GM19238 (cell line): ENCODE data around the gene ZDHHC19.
"Not testable (repeated sequence)": the region's sequence is repeated elsewhere in the genome, so short reads cannot be mapped to it uniquely, and the experiment has no call there.

ENCODE experiments used
- DNase-seq: peaks from one replicate; pipeline ENCODE4 v3.0.0; 2011; ENCODE audit warnings: low spot score; ENCODE audit not compliant: insufficient read length

ZDHHC19 gene

GRCh38 chr3:196210673-196211556 is at the start of gene ZDHHC19:
ZDHHC19 (minus strand) TSS chr3:196211400; CDS start chr3:196211315, 85 bp downstream.
- DNase-seq = no peak

- DNase-seq = no peak
Observed at GRCh38 chr3:196260784-196261183, 49.6 kb upstream of the ZDHHC19 start.

GRCh38 chr3:196255776-196256175 is 44.6 kb upstream of the ZDHHC19 start:
- DNase-seq = no peak

GRCh38 chr3:196254376-196255283 is 43.4 kb upstream of the ZDHHC19 start:
- no peak for DNase-seq

- DNase-seq = no peak
Observed at GRCh38 chr3:196251918-196252317, 40.7 kb upstream of the ZDHHC19 start.

GRCh38 chr3:196246612-196247308 is 35.6 kb upstream of the ZDHHC19 start:
- DNase-seq = no peak

- not testable (repeated sequence) for DNase-seq
Observed at GRCh38 chr3:196244166-196244565, 33.0 kb upstream of the ZDHHC19 start.

GRCh38 chr3:196241704-196242103 is 30.5 kb upstream of the ZDHHC19 start:
- no peak for DNase-seq

- no peak for DNase-seq
Observed at GRCh38 chr3:196240424-196240823, 29.2 kb upstream of the ZDHHC19 start.

GRCh38 chr3:196238612-196239560 is 27.7 kb upstream of the ZDHHC19 start:
- DNase-seq = no peak

GRCh38 chr3:196237203-196237602 is 26.0 kb upstream of the ZDHHC19 start:
- DNase-seq = no peak

GRCh38 chr3:196236223-196236622 is 25.0 kb upstream of the ZDHHC19 start:
- DNase-seq = no peak

GRCh38 chr3:196235452-196236122 is 24.4 kb upstream of the ZDHHC19 start:
- DNase-seq = no peak

- no peak for DNase-seq
Observed at GRCh38 chr3:196232882-196233251, 21.7 kb upstream of the ZDHHC19 start.

- no peak for DNase-seq
Observed at GRCh38 chr3:196232154-196232881, 21.1 kb upstream of the ZDHHC19 start.

- DNase-seq = no peak
Observed at GRCh38 chr3:196227629-196228493, 16.7 kb upstream of the ZDHHC19 start.

GRCh38 chr3:196227121-196227561 is 15.9 kb upstream of the ZDHHC19 start:
- no peak for DNase-seq

GRCh38 chr3:196225763-196226364 is 14.7 kb upstream of the ZDHHC19 start:
- no peak for DNase-seq
